HFF-Myc (cell line): Measurements from ENCODE around the gene ADNP.
A peak's percentile ranks its signal among the peaks of the same experiment; 100 is the strongest.

Source experiments
- DNase-seq: peaks from one replicate; pipeline ENCODE4 v3.0.0-alpha.2; 2011; ENCODE audit warnings: low read depth; ENCODE audit errors: extremely low read depth
- H3K4me3 ChIP-seq: replicated peaks from 2 replicates; pipeline ENCODE4 v1.5.1; 2011; ENCODE audit warnings: low read depth, mild to moderate bottlenecking, control low read depth, low read length
- CTCF ChIP-seq: IDR thresholded peaks from 2 replicates; pipeline ENCODE4 v1.5.1; 2012; ENCODE audit warnings: mild to moderate bottlenecking, low read depth, low read length, control low read depth; ENCODE audit errors: missing control alignments

The ADNP gene

GRCh38 chr20:50969435-50969834, 38.2 kb upstream of the ADNP start:
- TF ChIP-seq CTCF: no peak
- no peak overlapping the region for H3K4me3 ChIP-seq
- no peak for DNase-seq

- no peak for TF ChIP-seq CTCF
- H3K4me3 ChIP-seq: no peak overlapping the region
These were observed 37.1 kb upstream of the ADNP start for GRCh38 chr20:50968289-50968688.

GRCh38 chr20:50967586-50967985, 36.3 kb upstream of the ADNP start:
- DNase-seq: no peak
- TF ChIP-seq CTCF: no peak
- H3K4me3 ChIP-seq: no peak overlapping the region

More at GRCh38 chr20:50968289-50968688, 37.1 kb upstream of the ADNP start:
- DNase-seq: no peak

- no peak for DNase-seq
- peak overlapping the region; percentile 99 for H3K4me3 ChIP-seq
- TF ChIP-seq CTCF: no peak
These were observed 28.4 kb upstream of the ADNP start for GRCh38 chr20:50959543-50960126.

- peak within 1 kb of the TSS; percentile 99 for H3K4me3 ChIP-seq
- DNase-seq: peak; percentile 82
- no peak for TF ChIP-seq CTCF
These were observed 27.6 kb upstream of the ADNP start, which contains the start of gene MOCS3 for GRCh38 chr20:50958615-50959542. MOCS3 (plus strand) TSS chr20:50958818; CDS start chr20:50958843, 25 bp downstream.

- TF ChIP-seq CTCF: no peak
- H3K4me3 ChIP-seq: peak within 1 kb of the TSS; percentile 99
- no peak for DNase-seq
These were observed 26.8 kb upstream of the ADNP start, which contains the start of gene DPM1 for GRCh38 chr20:50957798-50958614. DPM1 (minus strand) TSS chr20:50958532; CDS start chr20:50958523, 9 bp downstream.
